ENCODE results near the gene SMYD3.

DNA sequence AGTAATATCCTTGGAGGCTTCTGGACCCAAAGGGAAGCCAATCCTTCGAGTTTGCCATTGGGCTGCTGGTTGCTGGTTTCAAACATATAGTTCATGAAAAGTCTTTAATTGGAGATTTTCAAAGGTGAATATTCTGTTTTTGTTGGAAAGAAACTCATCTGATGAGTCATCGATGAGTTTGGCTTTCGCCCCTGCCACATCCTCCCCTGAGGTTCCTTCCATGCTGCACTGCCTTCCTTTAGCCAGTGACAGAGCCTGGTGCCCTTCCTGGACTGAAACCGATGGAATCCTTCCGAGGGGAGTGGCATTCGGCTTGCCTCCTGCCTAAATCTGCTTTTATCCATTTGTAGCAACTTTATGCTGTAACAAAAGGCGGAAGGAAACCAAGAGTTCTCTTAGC lies 802.3 kb downstream of the SMYD3 start:
- TF ChIP-seq CTCF (IDR thresholded peaks at IDR 0.05), result no peak
- TF ChIP-seq POLR2A (IDR thresholded peaks at IDR 0.05), result no peak
